ENCODE data around the gene ULK3.

DNA sequence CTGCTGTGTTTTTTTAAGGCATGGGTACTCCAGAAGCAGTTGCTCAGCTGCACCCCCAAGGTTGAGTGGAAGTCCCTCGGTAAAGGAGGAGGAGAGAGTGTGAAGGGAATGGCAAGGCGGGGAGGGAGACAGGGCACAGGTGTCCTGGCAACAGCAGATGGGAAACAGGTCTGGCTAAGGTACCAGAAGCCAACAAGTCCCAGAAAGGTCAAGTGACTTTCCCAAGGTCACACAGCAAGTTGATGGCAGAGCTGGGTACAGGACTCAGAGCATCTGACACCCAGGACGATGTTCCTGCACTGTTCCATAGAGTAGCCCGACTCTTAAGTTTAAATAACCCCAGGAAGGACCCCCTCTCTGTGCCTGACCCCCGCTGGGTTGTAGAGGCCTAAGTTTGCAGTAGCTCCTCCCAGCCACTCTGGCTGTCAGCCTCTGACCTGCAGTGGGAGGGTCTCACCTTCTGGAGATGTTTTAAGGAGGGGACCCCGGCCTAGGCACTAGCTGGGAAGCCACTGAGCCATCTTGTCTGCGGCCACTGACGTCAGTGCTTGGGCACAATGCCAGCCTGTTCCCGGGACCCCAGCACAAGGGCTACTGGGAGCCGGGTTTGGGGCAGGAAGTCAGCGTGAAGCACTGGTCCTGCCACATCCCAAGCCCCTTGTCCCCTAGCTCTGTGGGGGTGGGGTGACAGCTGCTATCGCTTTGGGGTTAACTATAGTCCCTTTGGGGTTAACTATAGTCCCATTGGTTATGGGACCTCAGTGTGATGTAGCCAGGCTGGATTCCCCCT, 50.5 kb downstream of the ULK3 start:
- TF ChIP-seq, protein P1, sequence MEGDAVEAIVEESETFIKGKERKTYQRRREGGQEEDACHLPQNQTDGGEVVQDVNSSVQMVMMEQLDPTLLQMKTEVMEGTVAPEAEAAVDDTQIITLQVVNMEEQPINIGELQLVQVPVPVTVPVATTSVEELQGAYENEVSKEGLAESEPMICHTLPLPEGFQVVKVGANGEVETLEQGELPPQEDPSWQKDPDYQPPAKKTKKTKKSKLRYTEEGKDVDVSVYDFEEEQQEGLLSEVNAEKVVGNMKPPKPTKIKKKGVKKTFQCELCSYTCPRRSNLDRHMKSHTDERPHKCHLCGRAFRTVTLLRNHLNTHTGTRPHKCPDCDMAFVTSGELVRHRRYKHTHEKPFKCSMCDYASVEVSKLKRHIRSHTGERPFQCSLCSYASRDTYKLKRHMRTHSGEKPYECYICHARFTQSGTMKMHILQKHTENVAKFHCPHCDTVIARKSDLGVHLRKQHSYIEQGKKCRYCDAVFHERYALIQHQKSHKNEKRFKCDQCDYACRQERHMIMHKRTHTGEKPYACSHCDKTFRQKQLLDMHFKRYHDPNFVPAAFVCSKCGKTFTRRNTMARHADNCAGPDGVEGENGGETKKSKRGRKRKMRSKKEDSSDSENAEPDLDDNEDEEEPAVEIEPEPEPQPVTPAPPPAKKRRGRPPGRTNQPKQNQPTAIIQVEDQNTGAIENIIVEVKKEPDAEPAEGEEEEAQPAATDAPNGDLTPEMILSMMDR (IDR thresholded peaks at IDR 0.05), result no peak
- no peak for TF ChIP-seq POLR2A (IDR thresholded peaks at IDR 0.05)
- no peak for TF ChIP-seq EP300 (IDR thresholded peaks at IDR 0.05)
